ENCODE measurements around the gene NEUROD2.
"Not testable (repeated sequence)": the region's sequence is repeated elsewhere in the genome, so short reads cannot be mapped to it uniquely, and the experiment has no call there.

NEUROD2 gene

DNA sequence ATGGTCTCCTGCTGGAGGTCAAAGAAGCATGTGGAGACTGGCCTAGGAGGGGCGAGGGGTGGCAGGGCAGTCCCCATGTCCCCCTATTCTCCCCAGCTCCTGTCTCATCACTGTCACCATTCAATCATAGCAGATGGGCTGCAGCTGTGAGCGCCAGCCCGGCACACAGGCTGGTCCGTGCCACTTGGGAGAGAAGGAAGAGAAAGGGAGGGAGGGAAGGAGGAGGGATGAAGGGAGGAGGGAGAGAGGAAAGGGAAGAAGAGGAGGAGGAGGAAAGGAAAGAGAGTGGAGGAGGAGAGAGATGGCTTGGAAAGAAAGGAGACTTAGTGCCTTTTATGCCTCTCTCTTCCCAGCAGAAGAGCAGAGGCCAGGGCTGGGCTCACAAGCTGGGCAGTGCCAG lies 12.4 kb downstream of the NEUROD2 start:
- Histone ChIP-seq H3K4me1 (ENCODE audit: control insufficient read depth, low read length) (no peaks in the 10 kb centered on the region), H3K4me2 (ENCODE audit: low read length) (no peak overlapping the region), H3K36me3 (ENCODE audit: control insufficient read depth, low read length) (no peaks in the 10 kb centered on the region), H3K9me2 (replicated peaks; ENCODE audit: control insufficient read depth, low read length) (no peaks in the 10 kb centered on the region), H3K79me2 (ENCODE audit: control insufficient read depth, low read length) (no peaks in the 10 kb centered on the region), H3F3A (ENCODE audit: control insufficient read depth, insufficient read depth) (no peaks in the 10 kb centered on the region), H4K20me1 (ENCODE audit: control insufficient read depth, insufficient read depth, low read depth, low read length) (no peaks in the 10 kb centered on the region; the same call in 1 of the 2 replicates), H3K27ac (ENCODE audit: low read depth, low read length) (no peak overlapping the region), H3K4me3 (ENCODE audit: low read length) (no peak overlapping the region), H3K27me3 (ENCODE audit: control insufficient read depth, low read length) (peaks cover 66% of the 10 kb centered on the region), H3K9me3 (ENCODE audit: control insufficient read depth, insufficient read depth, low read length) (no peaks in the 10 kb centered on the region)
- no peak for TF ChIP-seq EZH2phosphoT487 (IDR thresholded peaks at IDR 0.05; ENCODE audit: borderline replicate concordance, low read length)
- TF ChIP-seq, protein P1, sequence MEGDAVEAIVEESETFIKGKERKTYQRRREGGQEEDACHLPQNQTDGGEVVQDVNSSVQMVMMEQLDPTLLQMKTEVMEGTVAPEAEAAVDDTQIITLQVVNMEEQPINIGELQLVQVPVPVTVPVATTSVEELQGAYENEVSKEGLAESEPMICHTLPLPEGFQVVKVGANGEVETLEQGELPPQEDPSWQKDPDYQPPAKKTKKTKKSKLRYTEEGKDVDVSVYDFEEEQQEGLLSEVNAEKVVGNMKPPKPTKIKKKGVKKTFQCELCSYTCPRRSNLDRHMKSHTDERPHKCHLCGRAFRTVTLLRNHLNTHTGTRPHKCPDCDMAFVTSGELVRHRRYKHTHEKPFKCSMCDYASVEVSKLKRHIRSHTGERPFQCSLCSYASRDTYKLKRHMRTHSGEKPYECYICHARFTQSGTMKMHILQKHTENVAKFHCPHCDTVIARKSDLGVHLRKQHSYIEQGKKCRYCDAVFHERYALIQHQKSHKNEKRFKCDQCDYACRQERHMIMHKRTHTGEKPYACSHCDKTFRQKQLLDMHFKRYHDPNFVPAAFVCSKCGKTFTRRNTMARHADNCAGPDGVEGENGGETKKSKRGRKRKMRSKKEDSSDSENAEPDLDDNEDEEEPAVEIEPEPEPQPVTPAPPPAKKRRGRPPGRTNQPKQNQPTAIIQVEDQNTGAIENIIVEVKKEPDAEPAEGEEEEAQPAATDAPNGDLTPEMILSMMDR (IDR thresholded peaks at IDR 0.05; ENCODE audit: low read depth, low read length, poor library complexity, severe bottlenecking), result no peak

DNA sequence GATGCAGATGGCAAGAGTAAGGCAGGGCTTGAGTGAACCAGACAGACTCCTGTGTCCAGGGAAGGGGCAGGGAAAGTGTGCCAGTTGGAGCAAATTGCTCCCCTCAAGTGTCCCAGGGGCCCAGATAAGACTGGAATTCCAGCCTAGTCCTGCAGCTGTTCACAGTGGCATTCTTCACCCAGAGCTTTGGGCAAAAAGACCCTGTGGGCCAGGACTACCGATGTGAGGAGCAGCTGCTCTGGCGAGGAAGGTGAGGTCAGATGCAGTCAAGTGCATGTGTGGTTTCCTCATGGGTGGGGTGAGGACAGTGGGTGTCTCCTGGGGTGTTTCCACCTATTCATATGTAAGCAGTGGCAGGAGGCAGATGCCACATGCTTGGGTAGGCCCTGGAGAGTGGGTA lies 14.3 kb downstream of the NEUROD2 start:
- Histone ChIP-seq H3K4me3 (ENCODE audit: low read length) (no peak overlapping the region), H3K9me3 (ENCODE audit: control insufficient read depth, insufficient read depth, low read length) (no peaks in the 10 kb centered on the region), H3K9me2 (replicated peaks; ENCODE audit: control insufficient read depth, low read length) (no peaks in the 10 kb centered on the region), H3K4me2 (ENCODE audit: low read length) (no peak overlapping the region), H3K4me1 (ENCODE audit: control insufficient read depth, low read length) (no peaks in the 10 kb centered on the region), H3K27ac (ENCODE audit: low read depth, low read length) (no peak overlapping the region), H3K79me2 (ENCODE audit: control insufficient read depth, low read length) (no peaks in the 10 kb centered on the region), H3K27me3 (ENCODE audit: control insufficient read depth, low read length) (peaks cover 46% of the 10 kb centered on the region), H4K20me1 (ENCODE audit: control insufficient read depth, insufficient read depth, low read depth, low read length) (no peaks in the 10 kb centered on the region; the same call in 1 of the 2 replicates), H3F3A (ENCODE audit: control insufficient read depth, insufficient read depth) (no peaks in the 10 kb centered on the region), H3K36me3 (ENCODE audit: control insufficient read depth, low read length) (no peaks in the 10 kb centered on the region)
- TF ChIP-seq, protein P1 (IDR thresholded peaks at IDR 0.05; ENCODE audit: low read depth, low read length, poor library complexity, severe bottlenecking), result no peak
- no peak for TF ChIP-seq EZH2phosphoT487 (IDR thresholded peaks at IDR 0.05; ENCODE audit: borderline replicate concordance, low read length)

DNA sequence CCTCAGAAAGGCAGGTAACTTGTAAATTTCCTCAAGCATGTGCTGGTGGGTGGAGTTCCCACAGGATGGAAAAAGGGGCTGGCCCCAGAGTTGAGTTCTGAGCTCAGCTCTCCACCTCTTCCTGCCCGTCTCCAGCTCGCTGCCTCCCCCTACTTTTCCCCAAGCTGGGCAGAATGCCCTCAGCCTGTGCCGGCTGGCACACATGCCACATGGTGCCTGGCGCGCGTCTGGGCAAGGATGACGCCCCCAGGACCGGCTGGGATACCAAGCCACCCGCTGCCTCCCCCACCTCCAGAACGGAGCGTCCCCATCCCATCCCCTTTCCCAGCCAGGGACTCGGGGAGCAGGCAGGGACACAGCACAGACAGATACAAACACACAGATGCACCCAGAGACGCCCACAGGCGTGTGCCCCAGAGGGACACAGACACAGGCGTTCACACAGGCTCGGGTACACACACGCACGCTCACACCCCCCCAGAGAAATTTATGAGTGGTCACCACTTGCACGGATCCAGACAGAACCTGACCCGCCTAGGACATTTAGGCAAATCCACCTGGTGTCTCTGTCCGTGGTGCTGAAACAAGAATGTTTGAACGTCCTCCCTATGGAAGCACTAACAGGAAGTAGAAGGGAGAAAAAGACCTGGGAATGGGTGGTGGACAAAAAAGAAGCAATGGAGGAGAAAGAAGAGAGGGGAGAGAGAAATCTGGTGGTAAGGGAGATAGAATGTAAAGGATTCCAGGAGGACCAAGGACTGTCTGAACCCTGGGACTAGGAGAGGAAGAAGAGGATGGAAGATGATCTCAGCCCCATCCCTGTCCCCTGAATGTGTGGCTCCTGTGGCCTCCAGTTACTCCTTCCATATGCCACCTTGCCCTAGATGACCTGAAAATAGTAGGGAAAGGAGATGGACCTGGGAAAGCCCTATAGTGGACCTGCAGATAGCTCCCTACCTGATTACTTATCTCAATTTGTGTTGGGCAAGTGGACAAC lies 15.5 kb downstream of the NEUROD2 start:
- Histone ChIP-seq H3K27ac (ENCODE audit: low read depth, low read length) (no peak overlapping the region), H3F3A (ENCODE audit: control insufficient read depth, insufficient read depth) (no peaks in the 10 kb centered on the region), H3K9me3 (ENCODE audit: control insufficient read depth, insufficient read depth, low read length) (no peaks in the 10 kb centered on the region), H3K4me2 (ENCODE audit: low read length) (no peak overlapping the region), H3K27me3 (ENCODE audit: control insufficient read depth, low read length) (peaks cover 36% of the 10 kb centered on the region), H3K4me1 (ENCODE audit: control insufficient read depth, low read length) (no peaks in the 10 kb centered on the region), H3K9me2 (replicated peaks; ENCODE audit: control insufficient read depth, low read length) (no peaks in the 10 kb centered on the region), H3K36me3 (ENCODE audit: control insufficient read depth, low read length) (no peaks in the 10 kb centered on the region), H3K4me3 (ENCODE audit: low read length) (no peak overlapping the region), H4K20me1 (ENCODE audit: control insufficient read depth, insufficient read depth, low read depth, low read length) (no peaks in the 10 kb centered on the region; the same call in 1 of the 2 replicates), H3K79me2 (ENCODE audit: control insufficient read depth, low read length) (no peaks in the 10 kb centered on the region)
- TF ChIP-seq, protein P1 (IDR thresholded peaks at IDR 0.05; ENCODE audit: low read depth, low read length, poor library complexity, severe bottlenecking), result no peak
- no peak for TF ChIP-seq EZH2phosphoT487 (IDR thresholded peaks at IDR 0.05; ENCODE audit: borderline replicate concordance, low read length)

DNA sequence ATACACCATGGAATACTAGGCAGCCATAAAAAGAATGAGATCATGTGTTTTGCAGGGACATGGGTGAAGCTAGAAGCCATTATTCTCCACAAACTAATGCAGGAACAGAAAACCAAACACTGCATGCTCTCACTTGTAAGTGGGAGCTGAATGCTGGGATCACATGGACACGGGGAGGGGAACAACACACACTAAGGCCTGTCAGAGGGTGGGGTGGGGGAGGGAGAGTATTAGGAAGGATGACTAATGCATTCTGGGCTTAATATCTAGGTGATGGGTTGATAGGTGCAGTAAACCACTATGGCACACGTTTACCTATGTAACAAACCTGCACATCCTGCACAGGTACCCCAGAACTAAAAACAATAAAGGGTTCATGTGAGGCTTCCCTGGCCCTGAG lies 17.5 kb downstream of the NEUROD2 start:
- not testable (repeated sequence) for H3K4me2 ChIP-seq (ENCODE audit: low read length); H3K36me3 ChIP-seq (ENCODE audit: control insufficient read depth, low read length); H3K9me3 ChIP-seq (ENCODE audit: control insufficient read depth, insufficient read depth, low read length); H3K79me2 ChIP-seq (ENCODE audit: control insufficient read depth, low read length); H3K9me2 ChIP-seq (replicated peaks; ENCODE audit: control insufficient read depth, low read length); H4K20me1 ChIP-seq (ENCODE audit: control insufficient read depth, insufficient read depth, low read depth, low read length); H3F3A ChIP-seq (ENCODE audit: control insufficient read depth, insufficient read depth); H3K4me1 ChIP-seq (ENCODE audit: control insufficient read depth, low read length); H3K4me3 ChIP-seq (ENCODE audit: low read length); H3K27ac ChIP-seq (ENCODE audit: low read depth, low read length)
- peaks cover 16% of the 10 kb centered on the region for H3K27me3 ChIP-seq (ENCODE audit: control insufficient read depth, low read length)

All from DOHH2 (cell line).